Activated CD8-positive, alpha-beta memory T cell treated with anti-CD3 and anti-CD28 coated beads for 24 hours (primary cell): ENCODE measurements around the gene UPK1B.

Experiments
- DNase-seq: peaks from one replicate; pipeline ENCODE4 v3.0.0-alpha.2; 2020

UPK1B gene

GRCh38 chr3:119177321-119177720 lies 3.9 kb downstream of the UPK1B start:
- DNase-seq = no peak

- DNase-seq = no peak
Observed at GRCh38 chr3:119181765-119182164, 8.4 kb downstream of the UPK1B start.

GRCh38 chr3:119184111-119184510 lies 10.7 kb downstream of the UPK1B start:
- DNase-seq = no peak

GRCh38 chr3:119184796-119185570 lies 11.6 kb downstream of the UPK1B start:
- no peak for DNase-seq

GRCh38 chr3:119187266-119187665 lies 13.9 kb downstream of the UPK1B start:
- DNase-seq = no peak

GRCh38 chr3:119191800-119192199 lies 18.4 kb downstream of the UPK1B start:
- no peak for DNase-seq

- no peak for DNase-seq
Observed at GRCh38 chr3:119194237-119195150, 21.1 kb downstream of the UPK1B start.

- no peak for DNase-seq
Observed at GRCh38 chr3:119195151-119195476, 21.7 kb downstream of the UPK1B start.

- DNase-seq = no peak
Observed at GRCh38 chr3:119195911-119196310, 22.5 kb downstream of the UPK1B start.

GRCh38 chr3:119205209-119205608 lies 31.8 kb downstream of the UPK1B start:
- DNase-seq = no peak

- DNase-seq = no peak
Observed at GRCh38 chr3:119205685-119206084, 32.3 kb downstream of the UPK1B start.

- DNase-seq = no peak
Observed at GRCh38 chr3:119206611-119207511, 33.5 kb downstream of the UPK1B start.

- DNase-seq = no peak
Observed at GRCh38 chr3:119207512-119207875, 34.1 kb downstream of the UPK1B start.

- no peak for DNase-seq
Observed at GRCh38 chr3:119211193-119211592, 37.8 kb downstream of the UPK1B start.

GRCh38 chr3:119211803-119212202 lies 38.4 kb downstream of the UPK1B start:
- no peak for DNase-seq

GRCh38 chr3:119219069-119219468 lies 45.7 kb downstream of the UPK1B start:
- no peak for DNase-seq

GRCh38 chr3:119220198-119220597 lies 46.8 kb downstream of the UPK1B start:
- DNase-seq = no peak

- no peak for DNase-seq
Observed at GRCh38 chr3:119220970-119221667, 47.7 kb downstream of the UPK1B start.

- no peak for DNase-seq
Observed at GRCh38 chr3:119221779-119222320, 48.5 kb downstream of the UPK1B start.

GRCh38 chr3:119222391-119222790 lies 49.0 kb downstream of the UPK1B start:
- DNase-seq = no peak

- no peak for DNase-seq
Observed at GRCh38 chr3:119223511-119223910, 50.1 kb downstream of the UPK1B start.

- DNase-seq = no peak
Observed at GRCh38 chr3:119225121-119225520, 51.7 kb downstream of the UPK1B start.
